HG02642 (cell line): Measurements from ENCODE around the gene NEUROG2.
"Not testable (repeated sequence)": the region's sequence is repeated elsewhere in the genome, so short reads cannot be mapped to it uniquely, and the experiment has no call there.

ENCODE experiments used
- ATAC-seq: cut with Tn5 transposase; IDR thresholded peaks from one replicate; pipeline ENCODE4 v1.9.1; 2021; ENCODE audit warnings: mild to moderate bottlenecking; ENCODE audit not compliant: unreplicated experiment, poor library complexity

Gene NEUROG2

GRCh38 chr4:112502871-112503270 lies 13.1 kb downstream of the NEUROG2 start:
- ATAC-seq: no peak

- no peak for ATAC-seq
Measured at GRCh38 chr4:112492321-112492720, 23.7 kb downstream of the NEUROG2 start.

GRCh38 chr4:112490808-112491207 lies 25.2 kb downstream of the NEUROG2 start:
- ATAC-seq: not testable (repeated sequence)

- ATAC-seq: no peak
Measured at GRCh38 chr4:112485930-112486329, 30.1 kb downstream of the NEUROG2 start.

- no peak for ATAC-seq
Measured at GRCh38 chr4:112473985-112474384, 42.0 kb downstream of the NEUROG2 start.

- ATAC-seq: no peak
Measured at GRCh38 chr4:112472318-112472717, 43.7 kb downstream of the NEUROG2 start.
